Measurements from ENCODE around the gene OR4L1.

- no peak for TF ChIP-seq EZH2 (IDR thresholded peaks at IDR 0.05; ENCODE audit: borderline replicate concordance, low read length)
- TF ChIP-seq, protein P1, sequence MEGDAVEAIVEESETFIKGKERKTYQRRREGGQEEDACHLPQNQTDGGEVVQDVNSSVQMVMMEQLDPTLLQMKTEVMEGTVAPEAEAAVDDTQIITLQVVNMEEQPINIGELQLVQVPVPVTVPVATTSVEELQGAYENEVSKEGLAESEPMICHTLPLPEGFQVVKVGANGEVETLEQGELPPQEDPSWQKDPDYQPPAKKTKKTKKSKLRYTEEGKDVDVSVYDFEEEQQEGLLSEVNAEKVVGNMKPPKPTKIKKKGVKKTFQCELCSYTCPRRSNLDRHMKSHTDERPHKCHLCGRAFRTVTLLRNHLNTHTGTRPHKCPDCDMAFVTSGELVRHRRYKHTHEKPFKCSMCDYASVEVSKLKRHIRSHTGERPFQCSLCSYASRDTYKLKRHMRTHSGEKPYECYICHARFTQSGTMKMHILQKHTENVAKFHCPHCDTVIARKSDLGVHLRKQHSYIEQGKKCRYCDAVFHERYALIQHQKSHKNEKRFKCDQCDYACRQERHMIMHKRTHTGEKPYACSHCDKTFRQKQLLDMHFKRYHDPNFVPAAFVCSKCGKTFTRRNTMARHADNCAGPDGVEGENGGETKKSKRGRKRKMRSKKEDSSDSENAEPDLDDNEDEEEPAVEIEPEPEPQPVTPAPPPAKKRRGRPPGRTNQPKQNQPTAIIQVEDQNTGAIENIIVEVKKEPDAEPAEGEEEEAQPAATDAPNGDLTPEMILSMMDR (IDR thresholded peaks at IDR 0.05; ENCODE audit: low read length), result no peak
Measured at GRCh38 chr14:20019257-20019865, 40.5 kb upstream of the OR4L1 start, which contains the start of gene OR4K14.
